PC-3 (cell line): ENCODE data around the gene CCDC158. TPM values are rescaled to one million over a fixed set of nuclear protein-coding genes. Genes with fewer than 3 reads are reported as not detected.

Source experiments
- ATAC-seq: fragments of 200-7000 bp; cut with Tn5 transposase; 2 replicates; pipeline ENCODE4 v1.9.1; 2020; ENCODE audit warnings: mild to moderate bottlenecking, moderate library complexity
- BruUV-seq: library from RNA; stranded (reverse); fragments of 400-500 nt; replicated peaks from 2 replicates; lab custom pipeline; 2021; lab: Mats Ljungman, UMichigan
- CTCF ChIA-PET: fragments of 300-600 bp; sonication (Branson Sonifier 250); formaldehyde crosslinking; loops from one replicate; lab custom pipeline; 2022; ENCODE audit warnings: antibody characterized with exemption; lab: Charles Lee
- POLR2A ChIA-PET: fragments of 300-600 bp; sonication (Branson Sonifier 250); formaldehyde crosslinking; loops from one replicate; lab custom pipeline; 2022; ENCODE audit warnings: antibody characterized with exemption; ENCODE audit not compliant: unreplicated experiment; lab: Charles Lee
- DNase-seq: peaks from one replicate; pipeline ENCODE4 v3.0.0-alpha.2; 2015
- H2AFZ ChIP-seq: fragments of 300-600 bp; sonication (generic); 2 replicates; pipeline ENCODE4 v1.6.0; 2016; ENCODE audit warnings: antibody characterized with exemption, low read length
- H3F3A ChIP-seq: fragments of 300-600 bp; sonication (generic); one replicate; pipeline ENCODE4 v1.6.0; 2017; ENCODE audit warnings: antibody characterized with exemption, low read length, control low read depth, mild to moderate bottlenecking; ENCODE audit not compliant: unreplicated experiment
- H3K27ac ChIP-seq: fragments of 300-600 bp; sonication (generic); 2 replicates; pipeline ENCODE4 v1.5.1; 2016; ENCODE audit warnings: mild to moderate bottlenecking, low read length
- H3K27me3 ChIP-seq: fragments of 300-600 bp; sonication (generic); 2 replicates; pipeline ENCODE4 v1.6.1; 2016; ENCODE audit warnings: low read length, mixed read lengths
- H3K36me3 ChIP-seq: fragments of 300-600 bp; sonication (generic); 2 replicates; pipeline ENCODE4 v1.6.1; 2016; ENCODE audit warnings: low read depth, mixed run types, low read length, mixed read lengths
- H3K4me1 ChIP-seq: fragments of 300-600 bp; sonication (generic); 2 replicates; pipeline ENCODE4 v1.5.1; 2016; ENCODE audit warnings: low read length; ENCODE audit not compliant: insufficient read depth
- H3K4me2 ChIP-seq: fragments of 300-600 bp; sonication (generic); 2 replicates; pipeline ENCODE4 v1.6.0; 2016; ENCODE audit warnings: low read length
- H3K4me3 ChIP-seq: fragments of 300-600 bp; sonication (generic); 2 replicates; pipeline ENCODE4 v1.5.1; 2016; ENCODE audit warnings: mild to moderate bottlenecking, low read length, mixed read lengths
- H3K79me2 ChIP-seq: fragments of 300-600 bp; sonication (generic); 2 replicates; pipeline ENCODE4 v1.6.1; 2017; ENCODE audit warnings: low read length, mixed read lengths
- H3K9ac ChIP-seq: fragments of 300-600 bp; sonication (generic); 2 replicates; pipeline ENCODE4 v1.6.0; 2016; ENCODE audit warnings: mild to moderate bottlenecking, low read length
- H3K9me2 ChIP-seq: fragments of 300-600 bp; sonication (generic); replicated peaks from 2 replicates; pipeline ENCODE4 v1.6.1; 2016; ENCODE audit warnings: mixed run types, low read length, mixed read lengths
- H3K9me3 ChIP-seq: fragments of 300-600 bp; sonication (generic); 2 replicates; pipeline ENCODE4 v1.6.1; 2016; ENCODE audit warnings: low read length, mixed read lengths
- H4K20me1 ChIP-seq: fragments of 300-600 bp; sonication (generic); 2 replicates; pipeline ENCODE4 v1.6.1; 2016; ENCODE audit warnings: low read length, mixed read lengths
- CTCF ChIP-seq: fragments of 300-600 bp; sonication (generic); conservative IDR thresholded peaks from 2 replicates; pipeline ENCODE4 v1.5.1; 2017; ENCODE audit warnings: antibody characterized with exemption, low read depth, mild to moderate bottlenecking, low read length
- EZH2 ChIP-seq: fragments of 300-600 bp; sonication (generic); IDR thresholded peaks from one replicate; pipeline ENCODE4 v1.6.1; 2017; ENCODE audit warnings: antibody characterized with exemption, mild to moderate bottlenecking, low read length; ENCODE audit not compliant: unreplicated experiment
- EZH2phosphoT487 ChIP-seq: fragments of 300-600 bp; sonication (generic); IDR thresholded peaks from 2 replicates; pipeline ENCODE4 v1.6.1; 2018; ENCODE audit warnings: mild to moderate bottlenecking, antibody characterized with exemption, low read length, borderline replicate concordance
- intact Hi-C: fragments of 100-400 bp; cut with micrococcal nuclease; formaldehyde crosslinking; loops from 2 replicates; pipeline ENCODE4 v1.9.0; 2023
- total RNA-seq: library from RNA; depleted of rRNA; stranded (reverse); fragments of >200 nt; gene quantifications from 2 replicates; pipeline ENCODE4 v1.2.3, GENCODE V29; 2014

Gene CCDC158
- total RNA-seq, 1 experiment from 2014 or later: not detected

- Histone ChIP-seq H3K4me2 (no peak overlapping the region), H2AFZ (no peak overlapping the region), H4K20me1 (no peaks in the 10 kb centered on the region), H3K79me2 (no peaks in the 10 kb centered on the region), H3K36me3 (no peaks in the 10 kb centered on the region), H3K9ac (no peak overlapping the region), H3K9me2 (no peaks in the 10 kb centered on the region), H3K27ac (no peak overlapping the region), H3K4me3 (no peak overlapping the region), H3K27me3 (no peaks in the 10 kb centered on the region), H3K4me1 (no peaks in the 10 kb centered on the region), H3K9me3 (peaks cover 5% of the 10 kb centered on the region; the same call in 1 of the 2 replicates), H3F3A (no peaks in the 10 kb centered on the region)
- no peak for DNase-seq
- ChIA-PET CTCF (no interaction called here), POLR2A (no interaction called here)
- BruUV-seq: no TSS peak
- ATAC-seq: no peak
- no peak for TF ChIP-seq EZH2phosphoT487
- no peak for TF ChIP-seq CTCF
- no peak for TF ChIP-seq EZH2
- intact Hi-C loops: no loop called here
Measured at GRCh38 chr4:76325072-76325471, 95.9 kb downstream of the CCDC158 start.

DNA sequence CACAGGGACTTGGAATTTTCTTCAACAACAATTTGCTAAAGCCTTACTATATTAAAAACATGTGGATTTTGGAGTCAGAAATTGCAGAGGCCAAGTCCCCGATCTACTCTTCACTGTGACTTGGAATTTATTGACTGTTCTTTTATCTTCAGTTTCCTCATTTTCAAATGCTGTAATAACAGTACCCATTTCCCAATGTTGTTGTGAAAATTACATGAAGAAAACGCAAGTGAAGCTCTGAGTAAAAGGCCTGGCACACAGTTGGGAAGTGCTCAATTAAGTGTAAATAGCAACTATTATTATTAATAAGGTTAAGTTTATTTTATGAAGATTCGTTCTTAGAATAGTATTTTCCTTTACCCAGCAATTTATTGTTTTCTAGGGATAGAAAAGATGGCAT is 98.7 kb downstream of the CCDC158 start:
- CTCF ChIA-PET: no interaction called here

More for the DNA sequence above, 98.7 kb downstream of the CCDC158 start:
- Histone ChIP-seq H3K9me3 (peaks cover 5% of the 10 kb centered on the region; the same call in 1 of the 2 replicates), H3K27me3 (no peaks in the 10 kb centered on the region), H3K4me1 (no peaks in the 10 kb centered on the region), H3K27ac (no peak overlapping the region), H3K4me3 (no peak overlapping the region), H3K36me3 (no peaks in the 10 kb centered on the region), H3K9ac (no peak overlapping the region), H3K4me2 (no peak overlapping the region), H4K20me1 (no peaks in the 10 kb centered on the region), H3K9me2 (no peaks in the 10 kb centered on the region), H2AFZ (no peak overlapping the region), H3K79me2 (no peaks in the 10 kb centered on the region), H3F3A (no peaks in the 10 kb centered on the region)
- no peak for DNase-seq
- POLR2A ChIA-PET: no interaction called here
- no TSS peak for BruUV-seq
- TF ChIP-seq EZH2 (no peak), EZH2phosphoT487 (no peak), CTCF (no peak)
- ATAC-seq: no peak
- intact Hi-C loops: no loop called here
